Prostate gland (tissue), 2 donors: ENCODE measurements around the gene NEMP1.

ENCODE experiments used
- CTCF ChIP-seq, 4 experiments: fragments of 200-600 bp in 2 of 4; fragments of 450-650 bp in 2 of 4; sonication (generic) in 2 of 4; IDR thresholded peaks; 1 replicate in 3 of 4; 2 replicates in 1 of 4; pipeline ENCODE4 v1.5.1; 2016 to 2019; ENCODE audit warnings: antibody characterized with exemption in 4 of 4, mild to moderate bottlenecking in 2 of 4, moderate library complexity in 2 of 4
- POLR2A ChIP-seq: fragments of 450-650 bp; IDR thresholded peaks from one replicate; pipeline ENCODE4 v1.6.1; 2016; ENCODE audit warnings: antibody characterized with exemption, mild to moderate bottlenecking
- POLR2AphosphoS5 ChIP-seq: sonication (generic); formaldehyde crosslinking; IDR thresholded peaks from one replicate; pipeline ENCODE4 v1.6.1; 2017; ENCODE audit warnings: antibody characterized with exemption

GRCh38 chr12:57103856-57104255, 25.3 kb upstream of the NEMP1 start:
- TF ChIP-seq CTCF (IDR thresholded peaks at IDR 0.05) (no peak), POLR2AphosphoS5 (no peak), POLR2A (no peak)
